Breast epithelium (tissue), 3 donors: ENCODE data around the gene AK5.

Source experiments
- CTCF ChIP-seq, 3 donors: fragments of 450-650 bp; IDR thresholded peaks; one replicate each; pipeline ENCODE4 v1.5.1; 2016 to 2017; ENCODE audit warnings: antibody characterized with exemption in 3 of 3, mild to moderate bottlenecking in 3 of 3, moderate library complexity in 3 of 3
- POLR2A ChIP-seq: fragments of 450-650 bp; IDR thresholded peaks from one replicate; pipeline ENCODE4 v1.6.1; 2016; ENCODE audit warnings: antibody characterized with exemption, mild to moderate bottlenecking, moderate library complexity
- POLR2AphosphoS5 ChIP-seq, 3 donors: sonication (generic); formaldehyde crosslinking; IDR thresholded peaks; one replicate each; pipeline ENCODE4 v1.6.1; 2017; ENCODE audit warnings: antibody characterized with exemption in 3 of 3

DNA sequence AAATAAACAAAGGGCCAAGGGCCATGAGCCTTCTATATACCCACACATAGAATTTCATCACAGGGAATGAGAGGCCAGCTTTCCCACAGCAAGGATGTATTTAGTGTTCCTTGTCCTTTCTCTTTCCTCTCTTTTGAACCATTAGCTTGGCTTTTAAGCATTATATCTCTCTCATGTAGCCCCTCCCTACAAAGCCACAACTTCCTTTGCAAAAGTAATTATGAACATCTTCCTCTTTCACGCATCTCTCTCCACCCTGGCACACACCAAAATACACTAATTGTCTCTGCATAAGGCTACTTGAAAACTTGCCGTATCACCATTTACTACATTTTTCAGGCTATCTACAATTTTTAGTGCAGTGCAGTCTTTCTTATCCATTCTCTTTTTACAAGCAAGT, 1.9 kb upstream of the AK5 start:
- TF ChIP-seq POLR2AphosphoS5 (IDR thresholded peaks at IDR 0.05) (no peak), CTCF (IDR thresholded peaks at IDR 0.05) (no peak), POLR2A (no peak)
